Glomerular endothelial cell (primary cell): ENCODE data around the gene SLC6A2. TPM values are rescaled to one million over a fixed set of nuclear protein-coding genes. Genes with fewer than 3 reads are reported as not detected.
"Not testable (repeated sequence)": the region's sequence is repeated elsewhere in the genome, so short reads cannot be mapped to it uniquely, and the experiment has no call there.

Experiments
- DNase-seq: peaks from one replicate; pipeline ENCODE4 v3.0.0-alpha.2; 2011; ENCODE audit warnings: low read depth, low spot score; ENCODE audit errors: extremely low read depth
- total RNA-seq: library from RNA; depleted of rRNA; stranded (reverse); fragments of >200 nt; gene quantifications from 2 replicates; pipeline ENCODE4 v1.2.3, GENCODE V29; 2015

SLC6A2 gene
- total RNA-seq, 1 donor from 2014 or later = not detected

DNA sequence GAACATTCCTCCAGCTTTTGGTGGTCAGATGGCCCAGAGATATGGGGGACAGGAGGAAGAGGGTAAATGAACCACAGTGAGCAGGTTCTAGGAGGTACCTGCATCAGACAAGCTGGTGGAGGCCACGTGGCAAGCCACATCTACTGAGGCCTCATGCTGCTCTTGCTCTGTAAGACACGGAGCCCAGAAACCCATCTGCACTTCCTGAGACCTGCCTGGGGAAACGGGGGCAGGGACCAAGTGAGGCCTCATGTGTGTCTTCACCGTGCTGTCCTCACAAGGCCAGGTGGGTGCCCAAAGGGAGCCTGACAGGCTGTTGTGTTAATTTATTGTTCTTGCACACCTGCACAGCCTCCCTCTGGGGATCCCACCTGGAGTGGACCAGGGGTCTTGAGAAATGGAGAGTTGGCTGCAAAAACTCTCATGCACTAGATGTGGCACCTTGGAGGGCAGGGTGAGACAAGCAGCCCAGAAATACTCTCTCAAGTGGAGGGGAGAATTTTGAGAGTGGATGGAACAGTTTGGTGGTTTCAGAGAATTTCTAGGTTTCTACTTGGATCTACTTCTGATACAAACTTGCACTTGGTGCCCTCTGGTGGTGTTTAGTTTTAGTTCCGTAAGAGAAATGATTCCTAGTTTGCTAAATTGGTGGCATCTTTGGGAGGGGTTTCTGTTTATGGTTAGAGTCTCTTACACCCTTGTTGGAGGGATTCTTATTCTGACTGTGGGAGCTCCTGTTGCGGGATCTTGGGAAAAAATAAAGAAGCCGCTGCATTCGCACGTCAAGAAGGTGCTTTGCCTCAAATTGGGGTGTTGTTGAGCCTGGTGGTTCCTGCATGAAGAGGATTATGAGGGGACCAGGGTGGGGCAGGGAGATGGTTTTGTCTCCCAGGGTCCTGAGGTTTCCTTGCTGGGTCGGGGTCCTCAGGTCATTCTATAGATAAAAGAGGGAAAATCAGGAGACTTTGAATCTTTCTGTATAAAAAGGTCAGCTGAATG lies 47.5 kb downstream of the SLC6A2 start:
- peak; percentile 68 for DNase-seq

DNA sequence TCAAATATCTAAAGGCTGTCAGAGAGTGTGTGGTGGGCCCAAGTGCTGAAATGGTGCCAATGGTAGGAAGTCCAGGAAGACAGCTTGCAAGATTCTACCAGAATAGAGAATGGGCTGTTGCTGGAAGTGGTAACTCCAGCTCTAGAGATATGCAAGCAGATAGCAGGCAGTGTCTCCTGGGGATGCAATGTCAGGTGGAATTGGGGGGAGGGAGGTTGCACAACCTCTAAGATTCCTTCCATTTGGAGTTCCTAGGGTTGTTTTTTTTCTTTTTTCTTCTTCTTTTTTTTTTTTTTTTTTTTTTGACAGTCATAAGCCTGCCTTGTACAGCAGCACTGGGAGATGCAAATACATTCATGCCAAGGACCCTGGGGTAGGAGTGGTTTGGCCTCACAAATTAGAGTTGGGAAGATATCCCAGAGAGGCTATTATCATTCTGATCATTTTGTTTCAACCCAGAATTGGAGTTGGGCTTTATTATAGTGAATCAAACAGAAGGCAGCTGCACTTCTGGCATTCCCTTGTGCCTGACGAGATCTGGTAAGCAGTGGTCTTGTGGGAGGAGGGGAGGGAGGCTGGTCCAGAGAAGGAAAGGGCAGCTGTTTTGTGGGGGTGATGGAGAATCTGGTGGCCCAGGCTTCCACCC lies 51.1 kb downstream of the SLC6A2 start:
- DNase-seq = no peak

DNA sequence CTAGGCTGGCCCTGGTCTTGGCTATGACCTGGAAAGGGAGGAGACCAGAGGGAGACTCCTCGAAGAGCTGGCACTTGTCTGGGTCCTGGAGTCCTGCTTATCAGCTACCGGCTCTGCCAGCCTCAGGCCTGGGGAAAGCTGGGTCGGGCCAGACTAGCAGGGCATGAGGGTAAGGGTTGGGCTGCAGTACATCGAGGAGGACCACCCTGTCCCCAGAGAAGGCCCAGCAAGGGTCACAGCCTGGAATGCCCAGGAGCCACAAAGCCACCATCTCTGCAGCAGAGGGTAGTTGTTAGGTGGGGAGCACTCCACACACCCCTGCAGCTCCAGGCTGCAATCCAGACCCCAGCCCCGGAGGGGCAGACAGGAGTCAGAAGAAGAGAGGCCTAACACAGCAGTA lies 54.0 kb downstream of the SLC6A2 start:
- DNase-seq = no peak

DNA sequence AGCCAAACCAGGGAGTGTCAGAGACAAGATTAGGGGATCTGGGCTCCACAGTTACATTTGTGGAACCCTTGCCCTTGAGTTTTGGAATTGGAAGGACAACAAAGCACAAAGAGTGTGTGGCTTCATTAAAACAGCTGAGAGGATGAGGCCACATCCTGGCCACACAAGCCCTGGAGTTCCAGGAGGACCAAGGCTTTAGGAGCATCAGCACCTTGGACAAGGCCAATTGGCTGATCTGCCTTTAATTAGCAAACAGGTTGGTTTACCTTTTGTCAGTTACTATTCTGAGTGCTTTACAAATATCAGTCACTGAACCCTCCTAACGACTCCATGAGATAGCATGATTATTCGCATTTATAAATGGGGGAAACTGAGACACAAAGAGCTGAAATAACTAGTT lies 54.7 kb downstream of the SLC6A2 start:
- no peak for DNase-seq

DNA sequence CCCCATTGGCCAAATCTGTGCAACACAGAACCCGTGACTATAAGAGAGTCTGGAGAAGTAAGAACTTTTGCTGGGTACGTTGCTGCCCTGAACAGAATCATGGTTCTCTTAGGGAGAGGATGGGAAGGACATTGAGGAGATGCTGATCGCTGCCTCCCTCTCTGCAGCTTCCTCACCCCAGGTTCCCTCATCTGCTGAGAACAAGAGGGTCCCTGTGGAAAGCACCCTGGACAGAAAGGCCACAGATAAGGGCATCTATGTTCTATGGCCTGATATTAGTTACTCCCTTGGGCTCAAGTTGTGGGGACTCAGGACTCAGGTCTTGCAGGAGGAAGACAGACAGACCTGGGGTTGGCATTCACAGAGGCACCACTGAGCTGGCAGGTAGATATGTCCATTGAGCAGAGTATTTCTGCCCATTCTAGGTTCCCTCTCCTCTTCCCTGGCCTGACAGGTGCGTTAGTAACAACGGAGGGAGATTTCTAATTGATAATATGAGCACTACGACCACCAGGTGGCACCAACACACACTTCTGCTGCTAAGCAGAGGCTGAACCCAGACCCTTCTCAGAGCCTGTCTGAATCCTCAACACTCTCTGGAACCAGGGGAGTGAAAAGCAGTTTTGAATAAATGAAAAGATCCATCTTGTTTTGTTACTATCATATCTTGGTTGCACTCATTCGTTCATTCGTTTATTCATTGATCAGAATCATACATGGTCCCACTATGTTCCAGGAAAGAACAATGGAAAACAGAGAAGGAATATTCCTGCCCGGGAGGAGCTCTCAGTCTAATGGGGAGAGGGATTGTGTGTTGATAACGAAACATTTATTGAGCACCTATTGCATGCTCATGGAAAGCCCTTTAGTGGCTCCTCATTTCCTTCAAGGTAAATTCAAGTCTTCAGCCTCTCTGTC lies 56.4 kb downstream of the SLC6A2 start:
- DNase-seq = peak; percentile 27

DNA sequence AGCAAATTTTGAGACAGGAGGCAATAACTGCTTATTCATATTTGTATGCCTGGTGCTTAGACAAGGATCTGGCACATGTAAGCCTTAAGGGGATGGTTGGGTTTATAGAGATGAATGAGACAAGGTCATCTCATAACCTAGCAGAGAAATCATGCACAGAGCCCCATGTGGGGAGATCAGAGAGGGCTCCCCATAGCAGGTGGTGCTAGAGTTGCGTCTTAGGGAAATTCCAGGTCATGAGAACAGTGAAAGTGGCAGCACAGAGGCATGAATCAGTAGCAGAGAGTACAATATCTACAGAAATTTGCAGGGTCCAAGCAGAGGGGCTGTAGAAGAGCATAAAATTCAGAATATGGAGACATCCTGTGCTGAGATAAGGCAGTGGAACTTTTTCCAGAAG lies 57.3 kb downstream of the SLC6A2 start:
- DNase-seq = no peak

DNA sequence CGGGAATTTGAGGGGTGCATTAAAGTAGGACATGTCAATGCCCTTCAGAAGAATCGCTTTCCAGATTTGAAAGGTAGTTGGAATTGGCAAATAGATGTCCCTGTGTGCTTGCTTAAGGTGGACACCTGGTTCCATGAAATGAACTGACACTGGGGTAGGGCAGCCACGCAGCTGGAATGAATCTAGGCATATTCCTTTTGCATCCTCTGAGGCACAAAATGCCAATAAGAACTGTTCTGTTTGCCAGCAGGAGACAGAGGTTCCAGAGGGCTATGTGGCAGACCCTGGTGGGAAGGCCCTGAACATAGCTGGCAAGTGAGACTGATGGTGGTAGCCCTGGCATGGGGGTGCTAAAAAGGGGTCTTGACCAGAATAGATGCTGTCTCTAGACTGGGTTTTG lies 61.5 kb downstream of the SLC6A2 start:
- no peak for DNase-seq

DNA sequence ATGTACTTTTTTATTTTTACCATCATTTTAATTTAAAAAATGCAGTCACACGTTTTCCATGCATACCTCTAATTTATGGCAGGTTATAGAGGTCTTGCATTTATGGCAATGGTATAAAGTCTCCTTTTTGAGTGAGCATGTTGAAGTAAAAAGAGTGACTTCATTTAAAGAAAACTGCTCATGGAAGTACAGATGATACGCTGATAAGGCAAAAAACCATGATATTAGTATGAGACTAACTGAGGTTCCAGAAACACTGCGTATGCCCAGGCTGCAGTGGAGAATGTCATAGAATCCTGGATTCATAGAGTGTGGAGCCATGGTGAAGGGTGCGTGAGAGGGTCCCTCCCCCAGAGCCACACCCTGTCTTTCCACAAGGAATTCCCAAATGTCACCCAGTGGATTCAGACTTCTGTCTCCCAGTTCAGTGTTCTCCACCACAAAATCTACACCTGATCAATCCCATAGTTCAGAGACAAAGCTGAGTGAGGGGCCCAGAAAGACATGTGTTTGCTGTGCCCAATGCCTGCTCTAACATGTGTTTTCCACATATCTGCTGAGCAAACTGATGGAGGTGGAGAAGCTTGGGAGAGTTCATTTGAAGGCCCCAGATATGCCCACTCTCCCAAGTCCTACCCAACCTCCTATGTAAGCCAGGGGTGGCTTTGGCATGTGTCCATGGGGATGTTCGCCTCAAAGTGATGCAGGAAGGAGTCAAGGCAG lies 69.4 kb downstream of the SLC6A2 start:
- no peak for DNase-seq

DNA sequence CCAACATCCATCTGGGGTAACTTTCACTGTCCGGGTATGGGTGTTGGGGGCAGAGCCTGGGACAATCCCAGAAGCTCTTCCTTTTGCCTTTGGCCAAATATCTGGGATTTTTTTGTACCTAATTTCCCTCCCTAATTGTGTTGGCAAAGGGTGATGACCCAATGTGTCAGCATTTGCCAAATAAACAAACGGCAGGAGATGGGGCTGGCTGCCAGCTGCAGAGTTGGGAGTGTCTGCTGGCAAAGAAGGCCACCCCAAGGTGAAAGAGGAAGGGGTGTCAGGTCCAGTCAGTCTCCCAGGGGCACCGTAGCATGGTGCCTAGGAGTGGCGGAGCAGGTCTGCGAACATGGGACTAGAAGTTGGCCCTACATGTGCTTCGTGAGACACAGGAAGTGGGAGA lies 73.0 kb downstream of the SLC6A2 start:
- no peak for DNase-seq

DNA sequence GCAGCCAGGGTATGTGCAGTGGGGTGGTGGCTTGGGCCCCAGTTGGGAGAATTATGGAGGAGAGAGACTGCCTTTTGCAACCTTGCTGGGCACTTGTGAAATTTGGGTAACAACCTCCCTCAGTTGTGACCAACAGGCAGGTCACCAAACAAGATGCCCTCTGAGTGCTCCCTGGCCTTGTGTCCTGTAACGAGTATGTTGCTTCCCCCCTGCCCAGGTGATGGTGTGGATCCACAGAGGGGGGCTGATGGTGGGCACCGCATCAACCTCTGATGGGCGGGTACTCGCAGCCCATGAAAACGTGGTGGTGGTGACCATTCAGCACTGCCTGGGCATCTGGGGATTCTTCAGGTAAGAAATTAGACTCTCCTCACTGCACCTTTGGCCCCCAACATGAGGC lies 74.3 kb downstream of the SLC6A2 start:
- DNase-seq = no peak

DNA sequence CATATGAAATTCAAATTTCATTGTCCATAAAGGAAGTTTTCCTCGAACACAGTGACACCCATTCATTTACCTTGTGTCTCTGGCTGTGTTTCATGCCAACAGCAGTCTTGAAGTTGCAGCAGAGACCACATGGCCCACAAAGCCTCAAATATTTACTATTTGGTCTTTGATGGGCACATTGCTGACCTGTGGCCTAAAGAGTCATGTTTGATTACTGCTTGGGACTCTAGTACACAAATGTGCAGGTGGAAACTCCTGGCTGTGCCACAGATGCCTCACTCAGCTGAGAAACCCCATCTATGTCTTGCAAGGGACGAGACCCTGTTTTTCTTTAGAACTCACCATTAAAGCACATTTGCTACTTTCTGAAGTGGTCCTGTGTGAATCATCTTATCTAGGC lies 76.7 kb downstream of the SLC6A2 start:
- no peak for DNase-seq

DNA sequence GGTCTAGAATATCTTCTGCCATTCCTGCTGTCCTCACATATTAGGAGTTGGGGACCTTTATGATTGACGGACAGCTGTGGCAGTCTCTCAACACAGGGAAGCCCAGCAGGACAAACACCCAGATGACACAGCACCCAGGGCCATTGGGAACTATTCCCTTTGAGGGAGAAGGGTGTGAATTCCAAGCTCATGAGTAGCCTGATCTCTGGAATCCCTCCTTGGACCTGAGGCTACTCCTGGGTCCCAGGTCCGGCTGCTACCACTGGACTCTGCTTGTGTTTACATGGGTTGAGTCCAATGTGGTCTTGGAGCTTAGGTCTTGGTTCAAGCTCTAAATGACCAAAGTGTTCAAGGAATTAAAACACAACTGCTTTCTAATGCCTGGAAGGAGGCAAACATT lies 78.9 kb downstream of the SLC6A2 start:
- no peak for DNase-seq

DNA sequence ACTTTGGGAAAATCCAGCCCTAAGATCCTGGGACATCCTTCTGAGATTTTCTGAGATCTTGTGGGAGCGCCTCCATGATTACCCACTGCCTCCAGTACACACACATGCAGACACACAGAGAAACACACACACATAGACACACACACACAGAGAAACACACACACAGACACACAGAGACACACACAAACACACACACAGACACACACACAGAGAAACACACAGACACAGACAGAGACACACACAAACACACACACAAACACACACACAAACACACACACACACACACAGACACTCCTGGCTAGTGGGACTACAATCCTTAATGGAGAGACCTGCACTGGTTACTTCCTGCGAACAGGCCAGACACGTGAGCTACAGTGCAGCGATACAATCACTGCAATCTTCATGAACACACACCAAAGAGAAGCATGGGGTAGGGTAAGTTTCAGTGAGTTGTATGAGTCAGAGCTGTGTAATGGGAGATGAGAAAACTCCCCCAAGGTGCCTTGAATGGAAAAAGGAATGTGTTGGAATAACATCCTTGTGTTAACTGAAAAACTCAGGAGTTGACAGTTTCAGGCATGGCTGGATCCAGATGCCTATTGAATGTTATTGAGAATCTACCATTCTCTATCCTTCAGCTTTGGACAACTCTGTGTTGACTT lies 79.5 kb downstream of the SLC6A2 start:
- no peak for DNase-seq

DNA sequence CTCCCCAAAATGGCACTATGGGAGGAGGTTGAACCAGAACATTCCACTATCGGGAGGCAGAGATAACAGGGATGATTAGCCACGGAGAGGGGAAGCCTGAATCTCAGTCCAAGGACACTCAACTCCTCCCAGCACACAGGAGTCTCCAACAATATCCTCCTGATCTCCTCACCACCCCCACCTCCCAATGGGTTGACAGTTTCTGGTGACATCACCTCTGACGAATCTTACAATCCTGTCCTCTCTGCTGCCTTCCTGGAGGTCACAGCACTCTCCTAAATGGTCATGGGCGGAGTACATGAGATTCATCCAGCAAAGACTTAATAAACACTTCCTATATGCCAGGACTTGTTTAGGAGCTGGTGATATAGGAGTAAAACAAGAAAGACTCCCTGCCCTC lies 80.9 kb downstream of the SLC6A2 start:
- no peak for DNase-seq

DNA sequence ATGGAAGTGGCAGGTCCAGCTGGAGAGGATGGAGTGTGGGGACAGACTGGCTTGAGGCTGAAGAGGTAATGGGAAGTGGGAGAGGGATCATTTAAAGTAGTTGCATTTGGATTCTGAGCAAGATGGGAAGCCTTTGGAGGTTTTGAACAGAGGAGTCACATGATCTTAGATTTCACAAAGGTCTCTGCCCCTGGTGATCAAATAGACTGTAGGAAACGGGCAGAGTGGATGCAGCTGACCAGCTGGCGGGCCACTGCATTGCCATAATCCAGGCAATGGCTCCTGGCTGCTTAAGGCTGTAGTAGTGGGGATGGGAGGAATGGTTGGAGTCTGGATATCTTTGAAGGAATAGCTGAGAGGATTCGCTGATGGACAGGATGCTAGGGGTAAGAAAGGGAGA lies 81.5 kb downstream of the SLC6A2 start:
- no peak for DNase-seq

DNA sequence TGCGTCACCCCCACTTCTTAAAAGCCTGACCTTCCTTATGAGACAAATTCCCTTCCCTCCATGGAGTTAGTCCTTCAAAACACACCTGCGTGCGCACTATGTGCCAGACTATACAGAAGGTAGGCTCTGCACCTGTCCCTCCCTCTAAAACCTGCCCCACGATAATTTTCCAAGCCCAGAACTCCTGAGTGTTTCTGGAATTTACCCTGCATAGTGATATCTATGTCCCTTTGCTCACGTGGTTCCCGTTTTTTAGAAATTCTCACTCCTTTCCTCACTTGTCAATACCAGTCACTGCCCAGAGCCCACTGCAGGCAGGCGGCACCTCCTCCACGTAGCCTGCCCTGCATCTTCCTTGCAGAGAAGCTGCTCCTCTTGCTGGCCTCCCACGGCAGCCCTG lies 82.2 kb downstream of the SLC6A2 start:
- no peak for DNase-seq

DNA sequence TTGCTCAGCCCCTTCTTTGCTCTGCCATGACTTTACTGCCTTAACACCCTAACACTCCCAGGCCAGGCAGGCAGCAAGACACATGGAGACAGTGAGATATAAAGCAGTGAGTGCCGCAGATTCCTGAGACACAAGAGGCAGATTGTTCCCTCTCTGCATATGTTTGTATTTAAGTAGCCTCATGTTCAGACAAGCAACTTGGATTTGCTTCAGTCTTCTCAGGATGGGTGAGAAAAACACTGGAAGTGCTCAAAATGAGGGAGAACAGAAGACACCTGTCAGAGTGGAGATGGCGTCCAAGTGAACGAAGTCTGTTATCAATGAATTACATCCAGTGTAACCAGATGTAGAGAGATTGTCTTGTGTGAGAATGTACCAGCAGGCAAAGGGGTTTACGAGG lies 90.3 kb downstream of the SLC6A2 start:
- DNase-seq = no peak

DNA sequence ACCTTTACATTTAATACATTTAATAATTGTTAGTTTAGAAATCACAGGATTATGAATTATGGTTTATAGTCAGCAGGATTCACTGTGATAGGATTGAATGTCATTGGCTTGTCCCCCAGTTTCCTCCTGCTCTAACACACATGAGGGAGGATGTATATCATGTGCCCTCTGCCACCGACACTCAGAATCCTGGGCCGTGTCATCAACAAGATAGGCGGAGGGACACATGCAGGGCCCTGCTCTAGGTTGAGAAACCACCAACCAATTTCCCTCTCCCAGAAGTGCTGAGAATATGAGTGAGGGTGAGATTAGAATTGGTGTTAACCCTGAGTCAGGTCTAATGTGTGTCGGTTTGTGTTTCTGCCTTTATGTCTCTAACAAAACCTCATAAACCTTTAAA lies 92.0 kb downstream of the SLC6A2 start:
- DNase-seq = no peak

DNA sequence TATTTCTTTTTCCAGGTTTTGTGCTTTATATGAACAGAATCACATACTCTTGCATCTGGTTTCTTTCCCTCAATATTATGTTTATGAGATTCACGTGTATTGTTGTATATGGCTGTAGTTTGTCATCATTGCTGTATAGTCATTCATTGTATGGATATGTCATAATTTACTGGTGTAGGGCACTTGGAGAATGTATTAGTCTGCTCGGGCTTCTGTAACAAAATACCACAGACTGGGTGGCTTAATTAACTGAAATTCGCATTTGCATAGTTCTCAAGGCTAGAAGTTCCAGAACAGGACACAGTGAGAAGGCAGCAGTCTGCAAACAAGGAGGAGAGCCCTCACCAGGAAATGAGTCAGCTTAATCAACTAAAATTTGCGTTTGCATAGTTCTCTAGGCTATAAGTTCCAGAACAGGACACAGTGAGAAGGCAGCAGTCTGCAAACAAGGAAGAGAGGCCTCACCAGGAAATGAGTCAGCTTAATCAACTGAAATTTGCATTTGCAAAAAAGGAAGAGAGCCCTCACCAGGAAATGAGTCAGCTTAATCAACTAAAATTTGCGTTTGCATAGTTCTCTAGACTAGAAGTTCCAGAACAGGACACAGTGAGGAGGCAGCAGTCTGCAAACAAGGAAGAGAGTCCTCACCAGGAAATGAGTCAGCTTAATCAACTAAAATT lies 96.8 kb downstream of the SLC6A2 start:
- DNase-seq = not testable (repeated sequence)
